OCI-LY3 (cell line): Measurements from ENCODE around the gene SSR1.
"Not testable (repeated sequence)": the region's sequence is repeated elsewhere in the genome, so short reads cannot be mapped to it uniquely, and the experiment has no call there.

Experiments used
- H2AFZ ChIP-seq: fragments of 200-600, 300-600 bp; shearing (Covaris generic); 2 replicates; pipeline ENCODE4 v1.6.0; 2014; ENCODE audit warnings: antibody characterized with exemption, low read depth, low read length
- H3K27ac ChIP-seq: fragments of 200-600, 300-600 bp; sonication (generic); 2 replicates; pipeline ENCODE4 v1.5.1; 2014; ENCODE audit warnings: mild to moderate bottlenecking, low read length, moderate library complexity, mixed read lengths
- H3K27me3 ChIP-seq: fragments of 200-600, 300-600 bp; sonication (generic); 2 replicates; pipeline ENCODE4 v1.6.1; 2014; ENCODE audit warnings: low read depth, low read length, mixed read lengths
- H3K36me3 ChIP-seq: fragments of 200-600, 300-600 bp; sonication (generic); replicated peaks from 2 replicates; pipeline ENCODE3; 2014; ENCODE audit warnings: low read depth, low read length, mixed read lengths
- H3K4me1 ChIP-seq: fragments of 300-600, 200-600 bp; sonication (generic); 2 replicates; pipeline ENCODE4 v1.6.1; 2014; ENCODE audit warnings: low read length, mixed read lengths
- H3K4me2 ChIP-seq: fragments of 200-600, 300-600 bp; sonication (generic); 2 replicates; pipeline ENCODE4 v1.6.1; 2014; ENCODE audit warnings: low read length, mixed read lengths
- H3K4me3 ChIP-seq: fragments of 300-600, 200-600 bp; sonication (generic); 2 replicates; pipeline ENCODE4 v1.5.1; 2014; ENCODE audit warnings: antibody characterized with exemption, mild to moderate bottlenecking, low read length, moderate library complexity
- H3K79me2 ChIP-seq: fragments of 300-600, 200-600 bp; shearing (Covaris generic); 2 replicates; pipeline ENCODE4 v1.6.1; 2014; ENCODE audit warnings: mild to moderate bottlenecking, low read length, mixed read lengths
- H3K9ac ChIP-seq: fragments of 300-600, 200-600 bp; shearing (Covaris generic); 2 replicates; pipeline ENCODE4 v1.6.0; 2014; ENCODE audit warnings: mild to moderate bottlenecking, low read length, moderate library complexity
- H3K9me3 ChIP-seq: fragments of 200-600, 300-600 bp; shearing (Covaris generic); 2 replicates; pipeline ENCODE4 v1.6.1; 2014; ENCODE audit warnings: low read length, mixed read lengths; ENCODE audit not compliant: insufficient read depth
- H4K20me1 ChIP-seq: fragments of 200-600, 300-600 bp; sonication (generic); 2 replicates; pipeline ENCODE4 v1.6.1; 2016; ENCODE audit warnings: low read length, mixed read lengths; ENCODE audit not compliant: insufficient read depth
- EZH2phosphoT487 ChIP-seq: fragments of 200-600 bp; shearing (Covaris generic); IDR thresholded peaks from 2 replicates; pipeline ENCODE4 v1.6.1; 2018; ENCODE audit warnings: antibody characterized with exemption, mixed run types, low read depth
- TF ChIP-seq, protein P1 (sequence below): fragments of 200-600, 300-600 bp; sonication (generic); IDR thresholded peaks from 2 replicates; pipeline ENCODE4 v1.5.1; 2014; ENCODE audit warnings: antibody characterized with exemption, low read length, low read depth

SSR1 gene

DNA sequence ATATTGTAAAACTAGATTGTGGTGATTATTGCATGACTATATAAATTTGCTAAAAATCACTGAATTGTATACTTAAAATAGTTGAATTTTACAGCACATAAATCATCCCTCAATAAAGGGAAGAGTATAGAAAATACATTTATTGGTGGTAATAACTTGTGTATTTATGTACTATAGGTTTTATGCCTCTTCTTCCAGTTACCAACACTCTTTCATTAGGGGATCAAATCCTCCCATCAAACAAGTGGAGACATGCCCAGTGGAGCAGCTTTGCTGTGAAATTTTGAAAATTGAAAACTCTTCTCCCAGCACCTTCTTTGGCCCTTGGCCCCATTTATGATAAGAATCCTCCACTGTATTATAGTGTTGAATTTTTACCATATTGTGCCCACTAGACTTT is 10.1 kb upstream of the SSR1 start:
- peaks cover 20% of the 10 kb centered on the region for H3K4me1 ChIP-seq
- H3K4me2 ChIP-seq = no peak overlapping the region
- TF ChIP-seq EZH2phosphoT487 = no peak
- TF ChIP-seq, protein P1, sequence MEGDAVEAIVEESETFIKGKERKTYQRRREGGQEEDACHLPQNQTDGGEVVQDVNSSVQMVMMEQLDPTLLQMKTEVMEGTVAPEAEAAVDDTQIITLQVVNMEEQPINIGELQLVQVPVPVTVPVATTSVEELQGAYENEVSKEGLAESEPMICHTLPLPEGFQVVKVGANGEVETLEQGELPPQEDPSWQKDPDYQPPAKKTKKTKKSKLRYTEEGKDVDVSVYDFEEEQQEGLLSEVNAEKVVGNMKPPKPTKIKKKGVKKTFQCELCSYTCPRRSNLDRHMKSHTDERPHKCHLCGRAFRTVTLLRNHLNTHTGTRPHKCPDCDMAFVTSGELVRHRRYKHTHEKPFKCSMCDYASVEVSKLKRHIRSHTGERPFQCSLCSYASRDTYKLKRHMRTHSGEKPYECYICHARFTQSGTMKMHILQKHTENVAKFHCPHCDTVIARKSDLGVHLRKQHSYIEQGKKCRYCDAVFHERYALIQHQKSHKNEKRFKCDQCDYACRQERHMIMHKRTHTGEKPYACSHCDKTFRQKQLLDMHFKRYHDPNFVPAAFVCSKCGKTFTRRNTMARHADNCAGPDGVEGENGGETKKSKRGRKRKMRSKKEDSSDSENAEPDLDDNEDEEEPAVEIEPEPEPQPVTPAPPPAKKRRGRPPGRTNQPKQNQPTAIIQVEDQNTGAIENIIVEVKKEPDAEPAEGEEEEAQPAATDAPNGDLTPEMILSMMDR = no peak
- H4K20me1 ChIP-seq = no peaks in the 10 kb centered on the region
- no peaks in the 10 kb centered on the region for H3K36me3 ChIP-seq
- H3K9me3 ChIP-seq = no peaks in the 10 kb centered on the region
- H3K27me3 ChIP-seq = no peaks in the 10 kb centered on the region
- H3K27ac ChIP-seq = no peak overlapping the region
- H3K9ac ChIP-seq = no peak overlapping the region
- no peak overlapping the region for H2AFZ ChIP-seq
- no peak overlapping the region for H3K4me3 ChIP-seq
- no peaks in the 10 kb centered on the region for H3K79me2 ChIP-seq

DNA sequence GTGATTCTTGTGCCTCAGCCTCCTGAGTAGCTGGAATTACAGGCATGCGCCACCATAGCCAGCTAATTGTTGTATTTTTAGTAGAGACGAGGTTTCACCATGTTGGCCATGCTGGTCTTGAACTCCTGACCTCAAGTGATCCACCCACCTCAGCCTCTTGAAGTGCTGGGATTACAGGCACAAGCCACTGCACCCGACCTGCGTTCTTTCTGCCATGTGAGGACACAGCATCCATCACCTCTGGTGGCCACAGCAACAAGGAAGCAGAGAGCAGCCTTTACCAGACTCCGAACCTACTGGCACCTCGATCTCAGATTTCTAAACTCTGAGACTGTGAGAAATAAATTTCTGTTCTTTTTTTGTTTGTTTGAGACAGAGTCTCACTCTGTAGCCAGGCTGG is 8.9 kb upstream of the SSR1 start:
- not testable (repeated sequence) for H2AFZ ChIP-seq, H3K27ac ChIP-seq, H3K4me2 ChIP-seq, H3K4me3 ChIP-seq, H3K9ac ChIP-seq, H4K20me1 ChIP-seq, H3K9me3 ChIP-seq, H3K79me2 ChIP-seq, H3K36me3 ChIP-seq, H3K27me3 ChIP-seq
- peaks cover 17% of the 10 kb centered on the region for H3K4me1 ChIP-seq

DNA sequence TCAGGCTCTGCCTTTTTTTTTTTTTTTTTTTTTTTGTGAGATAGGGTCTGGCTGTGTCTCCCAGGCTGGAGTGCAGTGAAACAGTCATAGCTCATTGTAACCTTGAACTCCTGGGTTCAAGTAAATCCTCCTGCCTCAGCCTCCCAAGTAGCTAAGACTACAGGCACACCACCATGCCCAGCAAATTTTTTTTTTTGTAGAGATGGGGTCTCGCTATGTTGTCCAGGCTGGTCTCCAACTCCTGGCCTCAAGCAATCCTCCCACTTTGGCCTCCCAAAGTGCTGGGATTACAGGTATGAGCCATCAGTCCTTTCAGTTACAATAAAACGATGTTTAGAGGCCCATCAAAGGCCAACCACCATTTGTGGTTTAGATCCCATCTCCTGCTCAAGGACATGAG is 6.4 kb upstream of the SSR1 start:
- H3K27ac ChIP-seq, H3K9ac ChIP-seq, H3K9me3 ChIP-seq, H3K36me3 ChIP-seq, H4K20me1 ChIP-seq, H3K4me3 ChIP-seq, H2AFZ ChIP-seq, H3K4me1 ChIP-seq, H3K27me3 ChIP-seq, H3K4me2 ChIP-seq, H3K79me2 ChIP-seq: not testable (repeated sequence)

DNA sequence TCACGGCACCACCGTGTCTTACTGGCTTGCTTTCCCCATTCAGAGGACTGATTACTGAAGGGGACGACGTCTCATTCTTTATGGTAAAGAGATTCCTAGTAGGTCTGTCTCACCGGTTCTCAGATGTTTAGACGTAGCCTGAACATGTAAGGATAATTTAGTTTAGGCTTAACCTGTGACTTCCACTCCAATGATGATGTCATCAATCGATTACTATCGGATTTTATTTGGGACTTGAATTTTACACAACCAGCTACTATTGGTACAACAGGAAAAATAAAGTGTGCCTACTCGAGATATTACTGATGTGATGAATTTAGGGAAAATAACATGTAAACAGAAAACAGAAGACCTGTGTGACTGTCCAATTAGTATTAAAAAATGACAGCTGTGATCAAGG is 4.5 kb upstream of the SSR1 start:
- H3K4me1 ChIP-seq = peaks cover 5% of the 10 kb centered on the region
- no peak overlapping the region for H3K4me2 ChIP-seq
- peaks cover 5% of the 10 kb centered on the region for H3K79me2 ChIP-seq
- H3K9me3 ChIP-seq = no peaks in the 10 kb centered on the region
- no peaks in the 10 kb centered on the region for H4K20me1 ChIP-seq
- no peak overlapping the region for H3K27ac ChIP-seq
- H2AFZ ChIP-seq = no peak overlapping the region
- no peak overlapping the region for H3K9ac ChIP-seq
- H3K27me3 ChIP-seq = no peaks in the 10 kb centered on the region
- H3K4me3 ChIP-seq = no peak overlapping the region
- TF ChIP-seq, protein P1 = no peak
- TF ChIP-seq EZH2phosphoT487 = no peak
- H3K36me3 ChIP-seq = no peaks in the 10 kb centered on the region

DNA sequence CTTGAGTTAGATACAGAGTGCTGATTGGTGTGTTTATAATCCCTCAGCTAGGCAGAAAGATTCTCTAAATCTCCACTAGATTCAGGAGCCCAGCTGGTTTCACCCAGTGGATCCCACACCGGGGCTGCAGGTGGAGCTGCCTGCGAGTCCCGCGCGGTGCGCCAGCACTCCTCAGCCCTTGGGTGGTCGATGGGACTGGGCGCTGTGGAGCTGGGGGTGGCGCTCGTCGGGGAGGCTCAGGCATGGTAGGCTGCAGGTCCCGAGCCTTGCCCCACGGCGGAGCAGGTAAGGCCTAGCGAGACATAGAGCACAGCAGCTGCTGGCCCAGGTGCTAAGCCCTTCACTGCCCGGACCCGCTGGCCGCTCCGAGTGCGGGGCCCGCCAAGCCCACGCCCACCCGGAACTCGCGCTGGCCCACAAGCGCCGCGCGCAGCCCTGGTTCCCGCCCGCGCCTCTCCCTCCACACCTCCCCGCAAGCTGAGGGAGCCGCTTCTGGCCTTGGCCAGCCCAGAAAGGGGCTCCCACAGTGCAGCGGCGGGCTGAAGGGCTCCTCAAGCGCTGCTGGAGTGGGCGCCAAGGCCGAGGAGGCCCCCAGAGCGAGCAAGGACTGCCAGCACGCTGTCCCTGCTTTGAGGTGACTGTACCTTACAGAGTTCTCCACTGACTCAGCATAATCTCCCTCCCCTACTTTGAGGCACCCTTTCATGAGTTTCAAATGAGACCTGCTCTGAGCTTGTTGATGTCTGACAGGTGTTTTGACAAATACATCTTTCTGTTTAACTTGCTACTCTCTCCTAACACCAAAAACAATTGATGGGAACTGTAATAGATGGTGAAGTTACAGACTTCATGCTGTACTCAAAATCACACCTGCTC is 3.9 kb upstream of the SSR1 start:
- no peaks in the 10 kb centered on the region for H4K20me1 ChIP-seq
- peaks cover 11% of the 10 kb centered on the region for H3K79me2 ChIP-seq
- no peak for TF ChIP-seq EZH2phosphoT487
- TF ChIP-seq, protein P1 = no peak
- H3K36me3 ChIP-seq = peaks cover 4% of the 10 kb centered on the region
- no peak overlapping the region for H3K4me3 ChIP-seq
- H3K27me3 ChIP-seq = no peaks in the 10 kb centered on the region
- no peak overlapping the region for H3K4me2 ChIP-seq
- H3K4me1 ChIP-seq = peaks cover 5% of the 10 kb centered on the region
- H3K9ac ChIP-seq = no peak overlapping the region
- no peak overlapping the region for H3K27ac ChIP-seq
- no peaks in the 10 kb centered on the region for H3K9me3 ChIP-seq
- H2AFZ ChIP-seq = no peak overlapping the region
